Forelimb muscle (tissue), 1 donor: ENCODE data around the gene ITGB1. TPM values are rescaled to one million over a fixed set of nuclear protein-coding genes. Genes with fewer than 3 reads are reported as not detected.
"Not testable (repeated sequence)": the region's sequence is repeated elsewhere in the genome, so short reads cannot be mapped to it uniquely, and the experiment has no call there.

Source experiments
- DNase-seq: peaks from one replicate; pipeline ENCODE4 v3.0.0-alpha.2; 2013; ENCODE audit warnings: low read depth
- polyA plus RNA-seq: library from polyadenylated mRNA; unstranded; fragments of 120-200 nt; gene quantifications from one replicate; pipeline ENCODE4 v1.2.1, GENCODE V29; 2013; ENCODE audit not compliant: insufficient read length

The ITGB1 gene
- polyA plus RNA-seq, 1 donor = 364 TPM

DNA sequence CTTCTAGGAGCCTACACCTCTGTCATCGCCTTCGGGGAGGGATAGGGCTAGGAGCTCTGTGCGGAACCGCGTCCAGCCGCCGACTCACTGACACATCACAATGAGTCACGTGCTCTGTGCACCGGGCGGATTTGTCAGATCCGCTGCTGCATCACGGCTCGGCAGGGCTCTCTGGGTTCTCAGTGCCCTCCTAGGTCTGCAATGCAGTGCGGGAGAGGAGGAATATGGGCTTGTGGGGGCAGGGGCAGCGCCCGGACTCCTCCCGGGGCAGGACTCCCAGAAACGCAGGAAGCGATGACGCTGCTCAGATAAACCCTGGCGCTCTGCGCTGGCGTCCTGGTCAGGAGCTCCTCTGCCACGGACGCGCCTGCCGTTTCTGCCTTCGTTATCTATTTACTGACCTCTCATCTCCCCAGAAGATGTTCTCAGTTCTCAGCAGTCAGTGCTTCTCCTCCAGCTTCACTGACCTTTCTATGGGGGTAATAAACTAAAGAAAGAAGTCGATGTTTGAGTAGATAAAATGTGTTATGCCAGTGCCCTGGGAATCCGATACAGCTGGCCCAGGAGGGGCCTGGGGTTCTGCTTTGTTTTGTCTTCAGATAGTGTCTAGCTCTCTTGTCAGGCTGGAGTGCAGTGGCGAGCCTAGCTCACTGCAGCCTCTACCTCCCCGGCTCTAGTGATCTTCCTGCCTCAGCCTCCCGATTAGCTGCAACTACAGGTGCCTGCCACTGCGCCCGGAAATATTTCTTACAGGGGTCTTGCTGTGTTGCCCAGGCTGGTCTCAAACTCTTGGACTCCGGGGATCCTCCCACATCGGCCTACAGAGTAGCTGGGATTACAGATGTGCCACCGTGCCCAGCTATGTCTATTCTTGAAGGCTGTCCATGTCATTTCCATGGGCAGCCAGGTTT, 22.8 kb upstream of the ITGB1 start:
- DNase-seq = no peak

- no peak for DNase-seq
Measured at GRCh38 chr10:32980242-32980557, 22.2 kb upstream of the ITGB1 start.

DNA sequence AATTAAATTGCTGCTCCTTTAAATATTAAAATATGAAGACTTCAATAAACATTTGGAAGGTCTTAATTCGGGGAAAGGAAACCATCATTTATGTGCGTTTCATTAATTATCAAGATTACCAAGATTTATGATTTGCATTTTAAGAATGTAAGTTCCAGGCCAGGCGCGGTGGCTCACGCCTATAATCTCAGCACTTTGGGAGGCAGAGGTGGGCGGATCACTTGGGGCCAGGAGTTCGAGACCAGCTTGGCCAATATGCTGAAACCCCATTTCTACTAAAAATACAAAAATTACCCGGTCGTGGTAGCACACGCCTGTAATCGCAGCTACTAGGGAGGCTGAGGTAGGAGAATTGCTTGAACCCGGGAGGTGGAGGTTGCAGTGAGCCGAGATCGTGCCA, 21.7 kb upstream of the ITGB1 start:
- not testable (repeated sequence) for DNase-seq

GRCh38 chr10:32979041-32979440, 21.0 kb upstream of the ITGB1 start:
- no peak for DNase-seq

DNA sequence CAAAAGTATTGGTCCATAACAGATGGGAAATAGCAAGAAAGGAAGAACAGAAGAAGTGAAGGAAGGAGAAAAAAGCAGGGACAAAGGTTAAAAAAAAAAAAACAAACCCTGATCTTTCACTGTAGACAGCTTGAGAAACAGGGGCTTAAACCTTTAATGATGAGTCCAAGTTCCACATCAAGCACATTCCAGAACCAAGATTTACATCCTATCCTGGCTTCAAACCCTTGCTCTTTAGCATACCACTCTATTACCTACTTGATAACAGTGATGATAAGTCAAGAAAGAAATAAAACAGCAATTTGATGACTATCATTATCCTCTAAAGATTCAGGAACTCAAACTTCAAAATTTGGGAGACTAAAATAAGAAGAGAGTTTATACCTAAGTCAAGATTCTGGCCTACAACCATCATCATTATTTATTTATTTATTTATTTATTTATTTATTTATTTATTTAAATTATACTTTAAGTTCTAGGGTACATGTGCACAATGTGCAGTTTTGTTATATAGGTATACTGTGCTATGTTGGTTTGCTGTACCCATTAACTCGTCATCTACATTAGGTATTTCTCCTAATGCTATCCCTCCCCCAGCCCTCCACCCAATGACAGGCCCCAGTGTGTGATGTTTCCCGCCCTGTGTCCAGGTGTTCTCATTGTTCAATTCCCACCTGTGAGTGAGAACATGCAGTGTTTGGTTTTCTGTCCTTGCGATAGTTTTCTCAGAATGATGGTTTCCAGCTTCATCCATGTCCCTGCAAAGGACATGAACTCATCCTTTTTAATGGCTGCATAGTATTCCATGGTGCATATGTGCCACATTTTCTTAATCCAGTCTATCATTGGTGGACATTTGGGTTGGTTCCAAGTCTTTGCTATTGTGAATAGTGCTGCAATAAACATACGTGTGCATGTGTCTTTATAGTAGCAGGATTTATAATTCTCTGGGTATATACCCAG, 20.1 kb upstream of the ITGB1 start:
- not testable (repeated sequence) for DNase-seq

DNA sequence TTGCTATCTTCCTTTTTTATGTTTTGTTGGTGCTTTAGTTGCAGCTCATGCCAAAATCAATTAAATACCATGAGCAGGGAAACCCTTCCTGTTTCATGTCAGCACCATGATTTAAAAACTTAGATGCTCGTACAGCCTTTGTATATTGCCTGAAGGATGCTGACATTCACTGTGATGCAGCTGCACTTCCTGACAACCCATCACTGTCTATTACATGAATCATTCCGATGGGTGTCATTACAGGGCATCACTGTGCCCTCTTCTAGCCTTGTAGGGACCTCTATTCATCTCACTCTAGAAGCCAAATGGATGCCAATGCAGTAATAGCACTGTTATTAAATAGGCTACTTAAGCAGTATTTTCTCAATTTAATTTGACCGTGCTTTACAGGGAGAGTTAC, 18.3 kb upstream of the ITGB1 start:
- DNase-seq = no peak

GRCh38 chr10:32972929-32973328, 14.9 kb upstream of the ITGB1 start:
- DNase-seq = no peak

GRCh38 chr10:32972460-32972859, 14.4 kb upstream of the ITGB1 start:
- no peak for DNase-seq

DNA sequence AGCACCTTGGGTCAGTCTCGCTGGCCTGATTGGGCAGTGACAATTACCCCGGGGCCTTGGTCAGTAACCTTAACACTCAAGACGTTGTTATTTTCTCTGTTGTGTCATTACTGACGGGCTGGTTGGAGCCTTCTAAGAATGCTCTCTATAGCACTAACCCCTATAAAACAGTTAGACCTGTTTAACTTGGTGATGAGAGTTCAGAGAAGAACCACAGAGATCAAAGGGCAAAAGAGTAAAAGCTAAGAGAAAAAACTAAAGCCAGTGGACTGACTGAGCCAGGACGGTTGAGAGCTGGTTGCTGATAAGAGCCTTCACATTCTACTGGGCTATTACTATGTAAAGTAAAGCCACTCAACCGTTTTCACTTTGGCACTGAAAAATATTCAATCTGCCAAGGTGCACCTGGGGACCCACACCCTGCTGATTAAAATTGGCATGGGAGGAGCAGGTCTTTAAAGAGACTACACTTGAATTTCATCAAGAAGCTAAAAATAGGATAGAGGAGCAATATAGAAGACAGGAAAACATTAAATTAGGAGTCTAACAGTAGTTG, 13.6 kb upstream of the ITGB1 start:
- no peak for DNase-seq

DNA sequence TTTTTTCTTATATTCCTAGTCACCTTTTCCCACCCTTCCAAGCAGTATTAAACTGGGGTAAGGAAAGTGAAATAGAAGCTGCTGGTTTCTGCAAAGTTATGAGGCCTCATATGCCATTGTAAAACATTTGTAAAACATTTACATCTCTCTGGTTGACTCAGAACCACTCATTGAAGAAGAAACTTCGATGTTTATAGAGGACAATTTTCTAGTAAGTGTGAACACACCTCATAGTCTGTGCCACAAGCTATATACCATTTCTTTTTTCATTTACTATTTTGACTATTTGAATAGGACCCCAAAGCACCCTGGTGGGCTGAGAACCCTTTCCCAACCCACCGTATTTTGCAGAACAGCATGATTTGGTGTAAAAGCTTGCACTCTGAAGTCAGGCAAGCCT, 12.9 kb upstream of the ITGB1 start:
- DNase-seq = no peak

DNA sequence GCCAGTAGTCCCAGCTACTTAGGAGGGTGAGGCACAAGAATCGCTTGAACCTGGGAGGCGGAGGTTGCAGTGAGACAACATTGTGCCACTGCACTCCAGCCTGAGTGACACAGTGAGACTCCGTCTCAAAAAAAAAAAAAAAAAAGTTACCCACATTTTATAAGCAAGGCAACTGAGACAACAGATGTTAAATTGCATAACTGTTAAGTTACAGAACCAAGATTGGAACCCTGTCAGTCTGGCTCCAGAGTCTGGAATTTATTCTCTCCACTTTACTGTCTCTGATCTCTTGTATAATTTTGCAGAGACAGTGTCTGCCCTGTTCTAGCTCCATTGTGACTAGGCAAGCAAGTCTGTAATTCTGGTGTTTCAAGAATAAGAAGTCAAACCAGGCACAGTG, 6.2 kb upstream of the ITGB1 start:
- no peak for DNase-seq

GRCh38 chr10:32963096-32963495, 5.1 kb upstream of the ITGB1 start:
- DNase-seq = no peak

- DNase-seq = no peak
Measured at GRCh38 chr10:32962521-32962920, 4.5 kb upstream of the ITGB1 start.

- DNase-seq = no peak
Measured at GRCh38 chr10:32961895-32962369, 3.9 kb upstream of the ITGB1 start.

DNA sequence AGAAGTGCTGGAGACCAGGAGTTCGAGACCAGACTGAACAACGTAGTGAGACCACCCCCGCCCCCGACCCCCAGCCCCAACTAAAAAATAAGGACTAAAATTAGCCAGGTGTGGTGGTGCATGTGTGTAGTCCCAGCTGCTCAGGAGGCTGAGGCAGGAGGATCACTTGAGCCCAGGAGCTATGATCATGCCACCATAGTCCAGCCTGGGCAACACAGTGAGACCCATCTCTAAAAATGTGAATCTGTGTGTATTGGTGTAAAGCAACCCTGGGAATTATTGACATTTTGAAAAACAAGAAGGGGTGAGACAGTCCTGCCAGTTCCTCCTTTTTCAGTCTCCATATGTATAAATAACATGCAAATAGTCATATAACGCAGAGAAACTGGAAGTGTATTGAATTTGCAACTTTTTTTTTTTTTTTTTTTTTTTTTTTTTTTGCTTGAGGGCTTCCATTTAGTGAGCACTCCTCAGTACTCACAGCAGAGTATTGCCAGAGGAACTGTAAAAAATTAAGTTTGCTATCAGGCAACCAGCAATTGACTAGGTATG, 3.4 kb upstream of the ITGB1 start:
- DNase-seq = no peak

- no peak for DNase-seq
Measured at GRCh38 chr10:32960022-32960421, 2.0 kb upstream of the ITGB1 start.

DNA sequence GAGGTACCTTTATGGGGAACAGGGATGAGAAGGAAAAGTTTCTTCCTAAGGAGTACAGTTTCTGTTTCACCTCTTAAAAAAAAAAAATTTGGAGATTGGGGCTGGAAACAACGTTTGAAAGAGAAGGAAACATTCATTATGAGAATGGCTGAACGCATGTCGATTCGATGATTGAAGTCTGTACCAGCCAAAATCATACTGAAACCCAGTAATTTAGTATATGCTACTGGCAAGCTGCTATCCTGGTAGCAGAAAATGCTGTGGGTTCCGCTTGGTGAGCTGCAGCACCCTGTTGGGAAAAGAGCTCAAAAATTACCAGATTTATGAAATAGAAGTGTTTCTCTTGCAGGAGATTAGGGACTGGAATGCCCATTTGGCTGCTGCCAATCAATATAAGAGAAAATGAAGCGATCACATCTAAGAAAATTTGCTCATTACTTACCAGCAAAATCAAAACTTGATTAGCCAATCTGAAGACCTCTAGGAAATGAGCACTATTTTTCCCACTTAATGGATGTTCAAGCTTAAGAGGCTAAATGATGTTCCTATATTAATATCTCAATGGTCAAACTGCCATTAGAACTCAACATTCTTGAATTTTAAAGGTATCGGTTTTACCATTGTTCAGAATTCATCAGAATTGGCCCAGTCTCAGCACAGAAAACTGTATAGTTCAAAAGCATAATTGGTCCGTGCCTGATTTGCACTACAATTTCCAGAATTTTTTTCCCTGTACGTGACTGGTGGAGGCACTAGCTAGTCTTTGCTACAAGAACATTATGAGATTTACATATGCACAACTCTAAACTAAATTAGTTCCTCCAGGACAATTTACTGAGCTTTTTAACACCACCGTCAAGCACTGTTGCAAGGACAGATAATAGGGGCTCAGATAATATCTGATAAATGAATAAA, 1.2 kb upstream of the ITGB1 start:
- no peak for DNase-seq

DNA sequence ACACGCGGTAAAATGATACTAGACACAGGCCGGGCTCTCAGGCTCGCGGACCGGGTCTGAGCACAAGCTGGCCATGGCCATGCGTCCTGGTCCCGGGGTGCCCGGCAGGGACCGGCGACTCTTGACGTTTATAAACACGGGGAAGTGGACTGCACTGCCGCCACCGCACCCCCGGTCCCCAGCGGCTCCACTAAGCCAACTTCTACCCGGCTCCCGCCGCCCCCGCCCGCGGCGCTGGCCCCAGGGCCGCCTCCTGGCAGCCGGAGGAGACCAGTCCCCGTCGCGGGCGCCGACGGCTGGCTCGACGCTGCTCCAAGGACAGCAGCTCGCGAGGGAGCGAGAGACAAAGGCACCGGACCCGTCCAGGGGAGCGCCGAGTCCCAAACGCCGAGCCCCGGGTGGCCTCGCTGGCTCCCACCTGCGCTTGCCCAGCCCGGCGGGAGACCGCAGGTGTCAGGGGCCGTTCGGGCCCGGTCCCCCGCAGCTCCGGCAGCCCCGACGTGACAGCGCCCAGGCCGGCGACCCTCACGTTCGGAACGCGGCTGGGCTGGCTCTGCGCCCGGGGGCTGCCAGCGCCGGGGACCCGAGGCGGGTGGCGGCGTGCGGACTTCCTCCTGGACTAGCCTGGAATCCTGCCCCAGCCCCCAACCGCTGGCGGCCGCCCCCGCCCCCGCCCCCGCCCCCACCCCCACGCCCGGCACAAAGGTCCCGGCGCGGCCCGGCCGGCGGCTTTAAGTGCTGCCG, 517 bp downstream of the ITGB1 start:
- no peak for DNase-seq

DNA sequence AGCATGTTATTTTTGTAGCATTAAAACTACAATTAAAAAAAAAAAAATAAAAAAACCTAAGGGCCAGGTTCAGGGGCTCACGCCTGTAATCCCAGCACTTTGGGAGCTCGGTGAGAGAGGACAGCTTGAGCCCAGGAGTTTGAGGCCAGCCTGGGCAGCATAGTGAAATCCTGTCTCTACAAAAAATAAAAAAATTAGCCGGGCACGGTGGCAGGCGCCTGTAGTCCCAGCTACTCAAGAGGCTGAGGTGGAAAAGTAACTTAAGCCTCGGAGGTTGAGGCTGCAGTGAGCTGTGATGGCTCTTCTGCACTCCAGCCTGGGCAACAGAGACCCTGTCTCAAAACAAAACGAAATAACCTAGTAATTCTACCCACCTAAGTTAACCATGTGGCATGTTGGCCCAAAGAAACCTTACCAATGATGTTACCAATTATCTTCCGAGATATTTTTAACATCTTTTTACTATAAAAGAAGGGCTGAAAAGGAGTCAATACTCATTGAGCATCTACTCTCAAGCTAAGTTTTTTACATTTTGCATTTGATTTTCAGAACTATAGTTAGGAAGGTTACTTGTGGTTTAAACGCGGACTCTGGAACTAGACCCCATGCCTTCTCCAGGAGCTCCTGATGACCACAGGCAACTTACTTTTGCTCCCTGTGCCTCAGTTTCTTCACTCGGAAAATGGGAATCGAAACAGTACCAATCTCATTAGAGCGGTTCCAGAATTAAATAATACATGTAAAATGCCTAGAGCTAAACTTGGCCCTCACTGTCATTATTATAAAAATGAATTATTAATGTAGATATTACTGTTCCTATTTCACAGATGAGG, 1.4 kb downstream of the ITGB1 start:
- no peak for DNase-seq
